Measurements from ENCODE around the gene UTP11.

The UTP11 gene

DNA sequence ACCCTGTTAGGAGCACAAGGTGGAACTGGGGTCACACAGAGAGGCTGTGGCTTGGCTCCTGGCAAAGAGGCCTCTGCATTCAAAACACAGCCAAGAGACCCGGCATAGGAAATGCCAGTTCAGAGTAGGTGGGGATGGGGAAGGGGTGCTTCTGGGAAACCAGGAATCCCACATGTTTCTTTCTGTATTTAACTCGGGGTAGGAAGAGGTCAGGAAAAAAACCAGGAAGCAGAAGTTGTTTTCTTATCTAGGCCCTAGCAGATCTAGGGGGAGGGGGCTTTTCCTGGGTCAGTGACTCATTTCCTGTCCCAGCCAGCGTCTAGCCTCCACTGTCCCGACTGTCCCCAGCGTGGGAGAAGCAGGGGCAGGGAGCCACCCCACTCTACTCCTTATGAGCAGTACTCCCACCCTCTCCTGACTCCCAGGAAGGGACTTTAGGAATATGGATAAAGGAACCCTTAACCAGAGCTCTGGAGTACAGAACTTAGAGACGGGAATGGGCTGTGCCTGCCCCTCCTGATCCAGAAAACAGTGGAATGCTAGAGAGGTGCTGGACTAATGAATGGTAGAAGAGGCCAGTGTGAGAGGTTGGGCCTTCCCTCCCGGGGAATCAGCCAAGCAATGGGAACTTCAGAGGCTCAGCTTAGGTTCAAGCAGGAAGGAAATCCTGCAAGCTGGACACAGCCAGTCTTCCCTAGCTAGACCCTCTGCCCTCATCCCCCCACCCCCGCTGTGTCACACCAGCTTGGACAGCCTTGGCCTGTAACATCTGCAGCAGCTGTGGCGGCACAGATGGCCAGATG lies 12.9 kb upstream of the UTP11 start:
- H3K79me2 ChIP-seq (ENCODE audit: low read length), result peaks cover 27% of the 10 kb centered on the region
- no peak overlapping the region for H3K27ac ChIP-seq (ENCODE audit: low read length)
- no peak overlapping the region for H2AFZ ChIP-seq (ENCODE audit: low read depth, low read length)
- H3K9ac ChIP-seq (ENCODE audit: low read length), result no peak overlapping the region
- H4K20me1 ChIP-seq (ENCODE audit: insufficient read depth, low read length), result no peaks in the 10 kb centered on the region
- no peak overlapping the region for H3K4me3 ChIP-seq (ENCODE audit: low read length)
- H3K27me3 ChIP-seq (ENCODE audit: low read depth, low read length), result no peaks in the 10 kb centered on the region
- TF ChIP-seq EZH2phosphoT487 (IDR thresholded peaks at IDR 0.05; ENCODE audit: low read depth), result no peak
- TF ChIP-seq, protein P1, sequence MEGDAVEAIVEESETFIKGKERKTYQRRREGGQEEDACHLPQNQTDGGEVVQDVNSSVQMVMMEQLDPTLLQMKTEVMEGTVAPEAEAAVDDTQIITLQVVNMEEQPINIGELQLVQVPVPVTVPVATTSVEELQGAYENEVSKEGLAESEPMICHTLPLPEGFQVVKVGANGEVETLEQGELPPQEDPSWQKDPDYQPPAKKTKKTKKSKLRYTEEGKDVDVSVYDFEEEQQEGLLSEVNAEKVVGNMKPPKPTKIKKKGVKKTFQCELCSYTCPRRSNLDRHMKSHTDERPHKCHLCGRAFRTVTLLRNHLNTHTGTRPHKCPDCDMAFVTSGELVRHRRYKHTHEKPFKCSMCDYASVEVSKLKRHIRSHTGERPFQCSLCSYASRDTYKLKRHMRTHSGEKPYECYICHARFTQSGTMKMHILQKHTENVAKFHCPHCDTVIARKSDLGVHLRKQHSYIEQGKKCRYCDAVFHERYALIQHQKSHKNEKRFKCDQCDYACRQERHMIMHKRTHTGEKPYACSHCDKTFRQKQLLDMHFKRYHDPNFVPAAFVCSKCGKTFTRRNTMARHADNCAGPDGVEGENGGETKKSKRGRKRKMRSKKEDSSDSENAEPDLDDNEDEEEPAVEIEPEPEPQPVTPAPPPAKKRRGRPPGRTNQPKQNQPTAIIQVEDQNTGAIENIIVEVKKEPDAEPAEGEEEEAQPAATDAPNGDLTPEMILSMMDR (IDR thresholded peaks at IDR 0.05; ENCODE audit: low read depth, low read length), result no peak
- H3K4me2 ChIP-seq (ENCODE audit: low read length), result no peak overlapping the region
- H3K36me3 ChIP-seq (replicated peaks; ENCODE audit: low read depth, low read length), result no peaks in the 10 kb centered on the region
- peaks cover 21% of the 10 kb centered on the region for H3K4me1 ChIP-seq (ENCODE audit: low read length)
- H3K9me3 ChIP-seq (ENCODE audit: insufficient read depth, low read length), result no peaks in the 10 kb centered on the region

DNA sequence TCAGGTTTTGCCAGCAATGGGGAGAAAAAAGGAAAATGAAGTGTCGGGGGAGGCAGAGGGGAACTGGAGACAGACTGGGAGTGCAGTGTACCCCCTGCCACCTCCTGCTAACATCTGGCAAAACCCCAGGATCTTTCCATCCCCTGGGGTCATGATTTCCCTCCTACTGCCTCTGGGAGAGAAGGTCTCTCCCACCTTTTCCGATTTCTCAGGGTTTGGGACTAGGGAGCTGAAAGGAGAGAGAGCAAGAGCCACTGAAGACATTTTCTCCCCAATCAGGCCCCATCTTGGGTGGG lies 12.4 kb upstream of the UTP11 start:
- no peak overlapping the region for H2AFZ ChIP-seq (ENCODE audit: low read depth, low read length)
- no peak for TF ChIP-seq EZH2phosphoT487 (IDR thresholded peaks at IDR 0.05; ENCODE audit: low read depth)
- TF ChIP-seq, protein P1 (IDR thresholded peaks at IDR 0.05; ENCODE audit: low read depth, low read length), result no peak
- no peaks in the 10 kb centered on the region for H3K27me3 ChIP-seq (ENCODE audit: low read depth, low read length)
- peaks cover 30% of the 10 kb centered on the region for H3K79me2 ChIP-seq (ENCODE audit: low read length)
- H3K27ac ChIP-seq (ENCODE audit: low read length), result no peak overlapping the region
- no peak overlapping the region for H3K4me3 ChIP-seq (ENCODE audit: low read length)
- H3K9me3 ChIP-seq (ENCODE audit: insufficient read depth, low read length), result no peaks in the 10 kb centered on the region
- no peak overlapping the region for H3K4me2 ChIP-seq (ENCODE audit: low read length)
- H3K4me1 ChIP-seq (ENCODE audit: low read length), result peaks cover 15% of the 10 kb centered on the region
- H3K36me3 ChIP-seq (replicated peaks; ENCODE audit: low read depth, low read length), result no peaks in the 10 kb centered on the region
- no peaks in the 10 kb centered on the region for H4K20me1 ChIP-seq (ENCODE audit: insufficient read depth, low read length)
- H3K9ac ChIP-seq (ENCODE audit: low read length), result no peak overlapping the region

GRCh38 chr1:38000529-38001455 lies 11.7 kb upstream of the UTP11 start:
- H3K4me2 ChIP-seq (ENCODE audit: low read length), result no peak overlapping the region
- H3K27ac ChIP-seq (ENCODE audit: low read length), result no peak overlapping the region
- no peaks in the 10 kb centered on the region for H3K9me3 ChIP-seq (ENCODE audit: insufficient read depth, low read length)
- no peak overlapping the region for H2AFZ ChIP-seq (ENCODE audit: low read depth, low read length)
- H3K4me3 ChIP-seq (ENCODE audit: low read length), result no peak overlapping the region
- no peak for TF ChIP-seq EZH2phosphoT487 (IDR thresholded peaks at IDR 0.05; ENCODE audit: low read depth)
- TF ChIP-seq, protein P1 (IDR thresholded peaks at IDR 0.05; ENCODE audit: low read depth, low read length), result no peak
- no peaks in the 10 kb centered on the region for H4K20me1 ChIP-seq (ENCODE audit: insufficient read depth, low read length)
- no peaks in the 10 kb centered on the region for H3K27me3 ChIP-seq (ENCODE audit: low read depth, low read length)
- no peak overlapping the region for H3K9ac ChIP-seq (ENCODE audit: low read length)
- peaks cover 30% of the 10 kb centered on the region for H3K79me2 ChIP-seq (ENCODE audit: low read length)
- peaks cover 15% of the 10 kb centered on the region for H3K4me1 ChIP-seq (ENCODE audit: low read length)
- H3K36me3 ChIP-seq (replicated peaks; ENCODE audit: low read depth, low read length), result no peaks in the 10 kb centered on the region

Measured in OCI-LY3 (cell line).